Measurements from ENCODE around the gene FEN1.
A peak's percentile ranks its signal among the peaks of the same experiment; 100 is the strongest.

Gene FEN1

GRCh38 chr11:61805146-61805545 lies 12.4 kb downstream of the FEN1 start:
- H3K36me3 ChIP-seq (ENCODE audit: control insufficient read depth in 1 of 2, insufficient read depth in 2 of 2, low read length in 2 of 2): peaks cover 0 to 50% of the 10 kb centered on the region in 2 donors
- no peaks in the 10 kb centered on the region for H3K4me1 ChIP-seq (ENCODE audit: control insufficient read depth in 1 of 2, insufficient read depth in 2 of 2, low read length in 2 of 2)

GRCh38 chr11:61806785-61807184 lies 14.1 kb downstream of the FEN1 start:
- peaks cover 0 to 63% of the 10 kb centered on the region in 2 donors for H3K36me3 ChIP-seq (ENCODE audit: control insufficient read depth in 1 of 2, insufficient read depth in 2 of 2, low read length in 2 of 2)
- H3K27me3 ChIP-seq (ENCODE audit: control insufficient read depth in 1 of 2, insufficient read depth in 2 of 2, low read length in 2 of 2): no peaks in the 10 kb centered on the region
- no peaks in the 10 kb centered on the region for H3K4me1 ChIP-seq (ENCODE audit: control insufficient read depth in 1 of 2, insufficient read depth in 2 of 2, low read length in 2 of 2)
- H3K9me3 ChIP-seq (ENCODE audit: control insufficient read depth in 1 of 2, low read length in 2 of 2): no peaks in the 10 kb centered on the region
- no peak overlapping the region for H3K9ac ChIP-seq (ENCODE audit: low read depth in 1 of 2, low read length in 2 of 2)
- no peak overlapping the region for H3K4me3 ChIP-seq (ENCODE audit: low read depth in 1 of 2, low read length in 2 of 2)
- H3K27ac ChIP-seq (ENCODE audit: low read depth, low read length): no peak overlapping the region

More at GRCh38 chr11:61805146-61805545, 12.4 kb downstream of the FEN1 start:
- no peaks in the 10 kb centered on the region for H3K27me3 ChIP-seq (ENCODE audit: control insufficient read depth in 1 of 2, insufficient read depth in 2 of 2, low read length in 2 of 2)
- no peak overlapping the region for H3K27ac ChIP-seq (ENCODE audit: low read depth, low read length)
- H3K9me3 ChIP-seq (ENCODE audit: control insufficient read depth in 1 of 2, low read length in 2 of 2): no peaks in the 10 kb centered on the region
- H3K9ac ChIP-seq (ENCODE audit: low read depth in 1 of 2, low read length in 2 of 2): no peak overlapping the region
- H3K4me3 ChIP-seq (ENCODE audit: low read depth in 1 of 2, low read length in 2 of 2): no peak overlapping the region

- Histone ChIP-seq H3K36me3 (ENCODE audit: control insufficient read depth in 1 of 2, insufficient read depth in 2 of 2, low read length in 2 of 2) (peaks cover 0 to 52% of the 10 kb centered on the region in 2 donors), H3K4me3 (ENCODE audit: low read depth in 1 of 2, low read length in 2 of 2) (no peak overlapping the region), H3K4me1 (ENCODE audit: control insufficient read depth in 1 of 2, insufficient read depth in 2 of 2, low read length in 2 of 2) (peaks cover under 1 to 15% of the 10 kb centered on the region in 2 donors), H3K27me3 (ENCODE audit: control insufficient read depth in 1 of 2, insufficient read depth in 2 of 2, low read length in 2 of 2) (peaks cover 0 to 3% of the 10 kb centered on the region in 2 donors), H3K27ac (ENCODE audit: low read depth, low read length) (no peak overlapping the region), H3K9me3 (ENCODE audit: control insufficient read depth in 1 of 2, low read length in 2 of 2) (no peaks in the 10 kb centered on the region), H3K9ac (ENCODE audit: low read depth in 1 of 2, low read length in 2 of 2) (no peak overlapping the region)
Observed at GRCh38 chr11:61810671-61811175, 18.0 kb downstream of the FEN1 start.

- peaks cover 0 to 49% of the 10 kb centered on the region in 2 donors for H3K36me3 ChIP-seq (ENCODE audit: control insufficient read depth in 1 of 2, insufficient read depth in 2 of 2, low read length in 2 of 2)
- H3K9me3 ChIP-seq (ENCODE audit: control insufficient read depth in 1 of 2, low read length in 2 of 2): no peaks in the 10 kb centered on the region
- peaks cover 0 to 5% of the 10 kb centered on the region in 2 donors for H3K27me3 ChIP-seq (ENCODE audit: control insufficient read depth in 1 of 2, insufficient read depth in 2 of 2, low read length in 2 of 2)
- H3K4me3 ChIP-seq (ENCODE audit: low read depth in 1 of 2, low read length in 2 of 2): no peak overlapping the region
- H3K27ac ChIP-seq (ENCODE audit: low read depth, low read length): no peak overlapping the region
- peaks cover 6 to 23% of the 10 kb centered on the region in 2 donors for H3K4me1 ChIP-seq (ENCODE audit: control insufficient read depth in 1 of 2, insufficient read depth in 2 of 2, low read length in 2 of 2)
- no peak overlapping the region for H3K9ac ChIP-seq (ENCODE audit: low read depth in 1 of 2, low read length in 2 of 2)
Observed at GRCh38 chr11:61811831-61812230, 19.1 kb downstream of the FEN1 start.

GRCh38 chr11:61812736-61813411 lies 20.2 kb downstream of the FEN1 start:
- Histone ChIP-seq H3K27ac (ENCODE audit: low read depth, low read length) (no peak overlapping the region), H3K36me3 (ENCODE audit: control insufficient read depth in 1 of 2, insufficient read depth in 2 of 2, low read length in 2 of 2) (peaks cover 0 to 44% of the 10 kb centered on the region in 2 donors), H3K27me3 (ENCODE audit: control insufficient read depth in 1 of 2, insufficient read depth in 2 of 2, low read length in 2 of 2) (peaks cover 0 to 5% of the 10 kb centered on the region in 2 donors), H3K9ac (ENCODE audit: low read depth in 1 of 2, low read length in 2 of 2) (no peak overlapping the region), H3K4me1 (ENCODE audit: control insufficient read depth in 1 of 2, insufficient read depth in 2 of 2, low read length in 2 of 2) (peaks cover 6 to 23% of the 10 kb centered on the region in 2 donors), H3K4me3 (ENCODE audit: low read depth in 1 of 2, low read length in 2 of 2) (no peak overlapping the region), H3K9me3 (ENCODE audit: control insufficient read depth in 1 of 2, low read length in 2 of 2) (no peaks in the 10 kb centered on the region)

GRCh38 chr11:61814247-61814957 lies 21.7 kb downstream of the FEN1 start:
- H3K27ac ChIP-seq (ENCODE audit: low read depth, low read length): peak overlapping the region; percentile 37
- peak overlapping the region; percentile 81 to 82 for H3K4me3 ChIP-seq (ENCODE audit: low read depth in 1 of 2, low read length in 2 of 2)
- no peaks in the 10 kb centered on the region for H3K9me3 ChIP-seq (ENCODE audit: control insufficient read depth in 1 of 2, low read length in 2 of 2)
- peaks cover 0 to 5% of the 10 kb centered on the region in 2 donors for H3K27me3 ChIP-seq (ENCODE audit: control insufficient read depth in 1 of 2, insufficient read depth in 2 of 2, low read length in 2 of 2)
- H3K36me3 ChIP-seq (ENCODE audit: control insufficient read depth in 1 of 2, insufficient read depth in 2 of 2, low read length in 2 of 2): peaks cover 0 to 31% of the 10 kb centered on the region in 2 donors
- peaks cover 6 to 23% of the 10 kb centered on the region in 2 donors for H3K4me1 ChIP-seq (ENCODE audit: control insufficient read depth in 1 of 2, insufficient read depth in 2 of 2, low read length in 2 of 2)
- peak overlapping the region; percentile 27 to 96 for H3K9ac ChIP-seq (ENCODE audit: low read depth in 1 of 2, low read length in 2 of 2)

- Histone ChIP-seq H3K4me1 (ENCODE audit: control insufficient read depth in 1 of 2, insufficient read depth in 2 of 2, low read length in 2 of 2) (peaks cover 6 to 23% of the 10 kb centered on the region in 2 donors), H3K27me3 (ENCODE audit: control insufficient read depth in 1 of 2, insufficient read depth in 2 of 2, low read length in 2 of 2) (peaks cover 0 to 5% of the 10 kb centered on the region in 2 donors), H3K4me3 (ENCODE audit: low read depth in 1 of 2, low read length in 2 of 2) (peak overlapping the region; percentile 81 to 82), H3K9me3 (ENCODE audit: control insufficient read depth in 1 of 2, low read length in 2 of 2) (no peaks in the 10 kb centered on the region), H3K27ac (ENCODE audit: low read depth, low read length) (peak overlapping the region; percentile 91), H3K36me3 (ENCODE audit: control insufficient read depth in 1 of 2, insufficient read depth in 2 of 2, low read length in 2 of 2) (peaks cover 0 to 24% of the 10 kb centered on the region in 2 donors), H3K9ac (ENCODE audit: low read depth in 1 of 2, low read length in 2 of 2) (peak overlapping the region; percentile 70 to 96)
Observed at GRCh38 chr11:61814958-61815789, 22.5 kb downstream of the FEN1 start.

GRCh38 chr11:61815790-61816735 lies 23.4 kb downstream of the FEN1 start:
- Histone ChIP-seq H3K9ac (ENCODE audit: low read depth in 1 of 2, low read length in 2 of 2) (peak overlapping the region; percentile 70 to 96), H3K27me3 (ENCODE audit: control insufficient read depth in 1 of 2, insufficient read depth in 2 of 2, low read length in 2 of 2) (peaks cover 0 to 5% of the 10 kb centered on the region in 2 donors), H3K4me3 (ENCODE audit: low read depth in 1 of 2, low read length in 2 of 2) (peak overlapping the region; percentile 81 to 82), H3K4me1 (ENCODE audit: control insufficient read depth in 1 of 2, insufficient read depth in 2 of 2, low read length in 2 of 2) (peaks cover 6 to 23% of the 10 kb centered on the region in 2 donors), H3K36me3 (ENCODE audit: control insufficient read depth in 1 of 2, insufficient read depth in 2 of 2, low read length in 2 of 2) (peaks cover 0 to 15% of the 10 kb centered on the region in 2 donors), H3K27ac (ENCODE audit: low read depth, low read length) (peak overlapping the region; percentile 91), H3K9me3 (ENCODE audit: control insufficient read depth in 1 of 2, low read length in 2 of 2) (no peaks in the 10 kb centered on the region)

All from duodenal mucosa (tissue), 2 donors.